Activated CD8-positive, alpha-beta T cell treated with anti-CD3 and anti-CD28 coated beads for 36 hours (primary cell): ENCODE results near the gene B4GALT2. TPM values are rescaled to one million over a fixed set of nuclear protein-coding genes. Genes with fewer than 3 reads are reported as not detected.

Experiments used
- ATAC-seq: fragments of 200-7000 bp; cut with Tn5 transposase; one replicate; pipeline ENCODE4 v1.10.0; 2021; ENCODE audit warnings: mild to moderate bottlenecking, moderate library complexity
- CTCF ChIA-PET: fragments of 350-600 bp; sonication (Branson Sonifier 250); formaldehyde crosslinking; loops from one replicate; lab custom pipeline; 2021; ENCODE audit warnings: antibody characterized with exemption; lab: Charles Lee
- POLR2A ChIA-PET: fragments of 350-600 bp; sonication (Branson Sonifier 250); formaldehyde crosslinking; loops from one replicate; lab custom pipeline; 2021; ENCODE audit warnings: antibody characterized with exemption; lab: Charles Lee
- DNase-seq: peaks from one replicate; pipeline ENCODE4 v3.0.0-alpha.2; 2020
- H3K27ac Mint-ChIP-seq: one replicate; pipeline ENCODE4 v1.8.0; 2021; ENCODE audit warnings: mild to moderate bottlenecking, mixed read lengths
- H3K27me3 Mint-ChIP-seq: one replicate; pipeline ENCODE4 v1.8.0; 2021; ENCODE audit warnings: mixed read lengths
- H3K36me3 Mint-ChIP-seq: one replicate; pipeline ENCODE4 v1.8.0; 2021; ENCODE audit warnings: low read depth, mixed read lengths
- H3K4me1 Mint-ChIP-seq: one replicate; pipeline ENCODE4 v1.8.0; 2021; ENCODE audit warnings: low read depth, mixed read lengths
- H3K4me3 Mint-ChIP-seq: one replicate; pipeline ENCODE4 v1.8.0; 2021; ENCODE audit warnings: mild to moderate bottlenecking, moderate library complexity, mixed read lengths
- H3K9me3 Mint-ChIP-seq: one replicate; pipeline ENCODE4 v1.8.0; 2021; ENCODE audit warnings: mixed read lengths
- CTCF ChIP-seq: fragments of 200-600 bp; IDR thresholded peaks from one replicate; pipeline ENCODE4 v1.8.0; 2022; ENCODE audit warnings: antibody characterized with exemption, mild to moderate bottlenecking
- intact Hi-C: fragments of 100-400 bp; cut with micrococcal nuclease; formaldehyde crosslinking; loops from one replicate; pipeline ENCODE4 v1.10.0; 2022
- total RNA-seq, 2 experiments: library from RNA; stranded (reverse); gene quantifications; one replicate each; pipeline ENCODE4 v1.2.3, GENCODE V29; 2021

Gene B4GALT2
- total RNA-seq, 2 experiments from 2014 or later, result 35.4 to 35.5 TPM

- Mint-ChIP-seq H3K9me3 (no peaks in the 10 kb centered on the region), H3K4me3 (no peak overlapping the region), H3K4me1 (peaks cover 18% of the 10 kb centered on the region), H3K27me3 (no peaks in the 10 kb centered on the region), H3K27ac (no peak overlapping the region), H3K36me3 (peaks cover 11% of the 10 kb centered on the region)
- ChIA-PET CTCF (interaction anchor here (1.5 kb wide), 1 partner anchor 19 kb away, joined by 3 read pairs; no protein-coding TSS in a partner anchor), POLR2A (interaction anchor here (0.6 kb wide), 1 partner anchor 81 kb away, joined by 3 read pairs; no protein-coding TSS in a partner anchor)
- ATAC-seq, result no peak
- TF ChIP-seq CTCF, result no peak
- intact Hi-C loops, result no loop called here
- no peak for DNase-seq
Observed at GRCh38 chr1:44024903-44025525, 46.0 kb downstream of the B4GALT2 start.

GRCh38 chr1:44025816-44026215 lies 46.8 kb downstream of the B4GALT2 start:
- H3K27ac Mint-ChIP-seq, result no peak overlapping the region
- no peaks in the 10 kb centered on the region for H3K9me3 Mint-ChIP-seq
- intact Hi-C loops, result no loop called here

GRCh38 chr1:44027320-44027719 lies 48.3 kb downstream of the B4GALT2 start:
- POLR2A ChIA-PET, result interaction anchor here (0.7 to 0.9 kb wide), 2 partner anchors 13 to 57 kb away, joined by 3 read pairs; no protein-coding TSS in a partner anchor
- Mint-ChIP-seq H3K27me3 (no peaks in the 10 kb centered on the region), H3K36me3 (peaks cover 8% of the 10 kb centered on the region), H3K4me1 (peaks cover 21% of the 10 kb centered on the region), H3K9me3 (no peaks in the 10 kb centered on the region), H3K4me3 (no peak overlapping the region), H3K27ac (no peak overlapping the region)
- no peak for ATAC-seq
- DNase-seq, result no peak
- CTCF ChIA-PET, result interaction anchor here (0.9 to 1.3 kb wide), 3 partner anchors 10 to 22 kb away, joined by 3 to 5 read pairs (median 4); no protein-coding TSS in a partner anchor
- no peak for TF ChIP-seq CTCF
- intact Hi-C loops, result no loop called here

More at GRCh38 chr1:44025816-44026215, 46.8 kb downstream of the B4GALT2 start:
- Mint-ChIP-seq H3K27me3 (no peaks in the 10 kb centered on the region), H3K4me3 (no peak overlapping the region), H3K4me1 (peaks cover 18% of the 10 kb centered on the region), H3K36me3 (peaks cover 11% of the 10 kb centered on the region)
- ChIA-PET POLR2A (interaction anchor here (0.6 kb wide), 1 partner anchor 81 kb away, joined by 3 read pairs; no protein-coding TSS in a partner anchor), CTCF (interaction anchor here (1.5 kb wide), 1 partner anchor 20 kb away, joined by 3 read pairs; no protein-coding TSS in a partner anchor)
- no peak for TF ChIP-seq CTCF
- no peak for ATAC-seq
- DNase-seq, result no peak

GRCh38 chr1:44029260-44029910 lies 50.4 kb downstream of the B4GALT2 start:
- H3K36me3 Mint-ChIP-seq, result peaks cover 5% of the 10 kb centered on the region
- no peaks in the 10 kb centered on the region for H3K27me3 Mint-ChIP-seq
- ATAC-seq, result peak; percentile 43
- POLR2A ChIA-PET, result interaction anchor here (1.3 to 2.1 kb wide), 4 partner anchors 30 to 83 kb away, joined by 3 to 8 read pairs (median 5); partner anchors contain the start of gene IPO13
- peak overlapping the region; percentile 90 for H3K4me3 Mint-ChIP-seq
- intact Hi-C loops, result no loop called here
- H3K27ac Mint-ChIP-seq, result peak overlapping the region; percentile 96
- CTCF ChIA-PET, result interaction anchor here (1.2 to 4.4 kb wide), 2 partner anchors 19 to 24 kb away, joined by 4 to 25 read pairs; no protein-coding TSS in a partner anchor
- DNase-seq, result peak; percentile 63
- no peak for TF ChIP-seq CTCF
- H3K4me1 Mint-ChIP-seq, result peaks cover 25% of the 10 kb centered on the region
- H3K9me3 Mint-ChIP-seq, result no peaks in the 10 kb centered on the region
